GM18951 (cell line): ENCODE results near the gene KIF22.

Experiments used
- POLR2A ChIP-seq: IDR thresholded peaks from 4 replicates; pipeline ENCODE4 v1.6.1; 2011; ENCODE audit warnings: mild to moderate bottlenecking; ENCODE audit not compliant: insufficient read length, insufficient read depth; ENCODE audit errors: extremely low read depth
- in situ Hi-C: fragments of 300-500 bp; cut with MboI; formaldehyde crosslinking; loops from one replicate; pipeline ENCODE4 v1.12.0; 2022; ENCODE audit warnings: low sequenced_read_pairs, mixed read lengths, inconsistent platforms; ENCODE audit not compliant: unreplicated experiment

Gene KIF22

DNA sequence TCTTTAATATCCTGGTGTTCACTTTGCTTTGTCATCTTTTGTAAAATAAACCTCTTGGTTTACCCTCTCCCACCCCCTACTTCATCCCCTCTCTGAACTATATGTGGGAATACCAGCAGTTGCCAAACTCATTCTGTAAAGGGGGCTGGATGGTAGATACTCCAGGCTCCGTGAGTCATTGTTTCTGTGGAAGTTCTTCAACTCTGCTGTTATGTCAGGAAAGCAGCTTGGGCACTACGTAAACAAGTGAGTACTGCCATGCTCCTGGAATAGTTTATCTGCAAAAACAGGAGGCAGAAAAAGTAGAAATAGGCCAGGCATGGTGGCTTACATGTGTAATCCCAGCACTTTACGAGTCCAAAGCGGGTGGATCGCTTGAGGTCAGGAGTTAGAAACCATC lies 47.3 kb downstream of the KIF22 start:
- no peak for TF ChIP-seq POLR2A
- in situ Hi-C loops: no loop called here

DNA sequence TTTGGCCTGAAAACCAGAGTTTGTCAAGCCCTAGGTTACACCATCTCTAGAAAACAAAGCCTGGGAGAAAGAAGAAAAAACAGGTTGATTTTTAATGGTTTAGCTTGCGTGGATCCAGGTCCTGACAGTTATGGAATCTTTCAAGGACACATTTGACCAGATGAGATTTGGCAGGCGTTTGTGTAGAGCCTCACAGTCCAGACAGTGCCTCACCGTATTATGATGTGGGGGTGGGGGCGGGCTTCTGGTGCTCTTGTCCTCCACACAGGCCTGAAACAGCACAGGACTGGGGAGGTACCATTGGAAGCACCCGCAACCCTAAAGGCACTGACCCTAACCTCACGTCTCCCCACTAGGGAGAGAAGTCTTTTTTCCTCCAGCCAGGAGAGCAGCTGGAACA lies 49.3 kb downstream of the KIF22 start:
- in situ Hi-C loops: no loop called here
- TF ChIP-seq POLR2A: no peak

- no peak for TF ChIP-seq POLR2A
- in situ Hi-C loops: no loop called here
These were observed 49.7 kb downstream of the KIF22 start for GRCh38 chr16:29840240-29840639.

- in situ Hi-C loops: no loop called here
- no peak for TF ChIP-seq POLR2A
These were observed 51.1 kb downstream of the KIF22 start for GRCh38 chr16:29841631-29842030.

DNA sequence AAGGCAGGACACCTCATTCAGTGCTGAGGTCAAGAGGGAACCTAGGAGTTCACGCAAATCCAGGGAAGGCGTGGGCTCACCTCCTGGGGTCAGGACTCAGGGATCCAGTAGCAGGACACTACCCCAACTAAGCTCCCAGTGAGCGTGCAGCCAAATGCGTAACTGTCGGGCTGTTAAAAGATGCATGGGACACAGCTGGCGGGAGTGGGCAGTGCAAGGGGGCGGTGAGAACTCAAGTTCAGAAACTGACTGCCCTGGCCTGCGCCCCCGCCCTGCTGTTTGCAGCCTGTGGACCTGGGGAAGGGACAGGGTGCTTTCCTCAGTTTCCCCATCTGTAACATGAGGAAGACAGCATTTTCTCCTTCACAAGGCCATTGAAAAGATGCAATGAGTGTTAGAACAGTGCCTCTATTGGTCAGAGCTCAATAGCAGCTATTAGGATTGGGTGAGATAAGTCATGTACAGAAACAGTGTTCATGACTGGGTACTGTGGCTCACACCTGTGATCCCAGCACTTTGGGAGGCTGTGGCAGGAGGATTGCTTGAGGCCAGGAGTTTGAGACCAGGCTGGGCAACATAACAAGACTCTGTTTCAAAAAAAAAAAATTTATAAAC lies 52.3 kb downstream of the KIF22 start:
- no peak for TF ChIP-seq POLR2A
- in situ Hi-C loops: no loop called here

GRCh38 chr16:29843931-29844330 lies 53.4 kb downstream of the KIF22 start:
- in situ Hi-C loops: no loop called here
- no peak for TF ChIP-seq POLR2A

DNA sequence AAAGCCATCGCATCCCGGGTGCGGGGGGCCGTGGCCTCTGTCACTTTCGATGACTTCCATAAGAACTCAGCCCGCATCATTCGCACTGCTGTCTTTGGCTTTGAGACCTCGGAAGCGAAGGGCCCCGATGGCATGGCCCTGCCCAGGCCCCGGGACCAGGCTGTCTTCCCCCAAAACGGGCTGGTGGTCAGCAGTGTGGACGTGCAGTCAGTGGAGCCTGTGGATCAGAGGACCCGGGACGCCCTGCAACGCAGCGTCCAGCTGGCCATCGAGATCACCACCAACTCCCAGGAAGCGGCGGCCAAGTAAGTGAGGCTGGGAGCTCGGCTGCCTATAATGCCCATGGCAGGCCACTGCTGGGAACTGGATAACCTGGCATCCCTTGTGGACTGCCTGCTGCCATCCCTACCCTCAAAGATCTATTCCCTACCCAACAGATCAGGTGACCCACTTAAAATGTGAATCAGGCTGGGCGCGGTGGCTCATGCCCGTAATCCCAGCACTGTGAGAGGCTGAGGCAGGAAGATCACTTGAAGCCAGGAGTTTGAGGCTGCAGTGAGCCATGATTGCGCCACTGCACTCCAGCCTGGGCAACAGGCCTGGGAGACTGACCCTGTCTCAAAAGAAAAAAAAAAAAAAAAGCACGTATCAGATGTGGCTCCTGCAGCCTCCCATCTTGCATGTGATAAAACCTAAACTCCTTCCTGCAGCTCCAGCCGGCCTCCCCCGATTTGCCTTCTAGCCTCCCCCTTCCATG lies 54.2 kb downstream of the KIF22 start:
- TF ChIP-seq POLR2A: no peak
- in situ Hi-C loops: no loop called here

DNA sequence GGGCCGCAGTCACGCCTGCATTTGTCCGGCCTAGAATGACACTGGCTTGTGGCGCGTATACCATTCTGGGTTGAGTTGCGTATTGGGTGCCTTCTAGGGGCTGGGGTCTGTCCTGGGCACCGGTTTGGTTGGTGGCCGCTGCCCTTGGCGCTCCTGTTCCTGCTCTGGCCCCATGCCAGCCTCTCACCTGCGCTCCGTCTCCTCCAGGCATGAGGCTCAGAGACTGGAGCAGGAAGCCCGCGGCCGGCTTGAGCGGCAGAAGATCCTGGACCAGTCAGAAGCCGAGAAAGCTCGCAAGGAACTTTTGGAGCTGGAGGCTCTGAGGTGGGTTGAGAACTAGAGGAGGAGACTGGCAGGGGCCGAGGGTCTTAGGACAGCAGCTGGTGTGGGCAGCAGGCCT lies 55.1 kb downstream of the KIF22 start:
- no peak for TF ChIP-seq POLR2A
- in situ Hi-C loops: no loop called here

DNA sequence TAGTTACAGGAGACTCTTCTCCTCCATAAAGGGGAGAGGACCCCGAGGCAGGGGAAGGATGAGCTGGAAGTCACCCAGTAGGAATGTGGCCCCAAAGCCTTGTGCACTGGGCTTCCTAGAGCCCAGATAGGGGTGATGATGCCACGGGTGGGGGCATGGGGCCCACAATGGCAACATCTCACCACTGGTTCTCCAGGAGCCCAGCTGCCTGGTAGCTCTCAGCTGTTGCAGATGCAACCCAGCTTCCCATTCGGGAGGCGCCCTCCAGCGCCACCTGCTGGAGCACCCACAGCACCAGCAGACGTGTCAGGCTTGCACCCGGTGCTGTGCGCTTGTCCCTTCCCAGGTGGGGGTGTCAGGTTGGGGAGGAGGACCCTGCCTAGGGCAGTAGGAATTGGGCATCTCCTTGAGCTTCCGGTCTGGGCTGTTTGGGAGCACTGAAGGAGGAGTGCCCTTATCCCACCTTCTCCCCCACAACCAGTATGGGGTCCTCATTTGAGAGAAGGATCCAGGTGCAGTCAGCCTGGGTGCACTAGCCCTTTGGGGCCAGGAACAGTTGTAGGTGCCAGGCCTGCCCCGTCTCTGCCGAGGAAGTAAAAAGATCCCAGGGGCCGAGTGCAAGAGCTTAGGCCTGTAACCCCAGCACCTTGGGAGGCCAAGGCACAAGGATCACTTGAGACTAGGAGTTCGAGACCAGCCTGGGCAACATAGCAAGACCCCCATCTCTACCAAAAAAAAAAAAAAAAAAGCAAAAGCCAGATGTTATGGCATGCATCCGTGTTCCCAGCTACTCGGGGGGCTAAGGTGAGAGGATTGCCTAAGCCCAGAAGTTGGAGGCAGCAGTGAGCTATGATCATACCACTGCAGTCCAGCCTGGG lies 58.1 kb downstream of the KIF22 start:
- TF ChIP-seq POLR2A: no peak
- in situ Hi-C loops: no loop called here

DNA sequence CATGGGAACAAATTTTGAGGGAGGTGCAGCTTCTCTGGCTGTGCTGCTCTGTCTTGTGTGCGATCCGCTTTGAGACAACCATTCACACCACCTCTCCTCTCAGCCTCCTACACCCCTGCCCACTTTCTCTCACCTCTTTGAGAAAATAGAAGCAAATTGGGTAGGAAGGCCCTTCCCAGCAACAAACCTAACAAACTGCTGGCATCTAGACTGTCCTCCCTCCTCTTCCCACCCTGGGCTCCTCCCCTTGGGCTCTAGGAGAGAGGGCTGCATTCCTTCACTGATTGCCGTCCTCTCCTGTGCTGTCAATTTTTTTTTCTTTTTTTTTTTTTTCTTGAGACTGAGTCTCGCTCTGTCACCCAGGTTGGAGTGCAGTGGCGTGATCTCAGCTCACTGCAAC lies 59.0 kb downstream of the KIF22 start:
- in situ Hi-C loops: no loop called here
- no peak for TF ChIP-seq POLR2A

DNA sequence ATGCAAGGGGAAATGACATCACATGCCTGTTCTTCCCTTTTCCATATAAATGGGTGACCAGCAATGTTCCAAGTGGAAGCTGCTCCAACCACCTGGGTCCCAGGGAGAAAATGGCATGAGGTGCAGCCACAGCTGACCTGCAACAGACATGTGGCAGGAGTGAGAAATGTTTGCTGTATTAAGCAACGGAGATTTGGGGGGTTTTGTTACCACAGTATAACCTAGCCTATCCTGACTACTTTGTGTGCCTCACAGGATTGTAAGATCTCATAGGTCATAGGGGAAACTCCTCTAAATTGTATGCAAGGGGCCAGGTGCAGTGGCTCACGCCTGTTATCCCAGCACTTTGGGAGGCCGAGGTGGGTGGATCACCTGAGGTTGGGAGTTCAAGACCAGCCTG lies 60.4 kb downstream of the KIF22 start:
- no peak for TF ChIP-seq POLR2A

GRCh38 chr16:29852654-29853053 lies 62.1 kb downstream of the KIF22 start:
- in situ Hi-C loops: no loop called here
- no peak for TF ChIP-seq POLR2A

More for the DNA sequence above, 60.4 kb downstream of the KIF22 start:
- in situ Hi-C loops: no loop called here

DNA sequence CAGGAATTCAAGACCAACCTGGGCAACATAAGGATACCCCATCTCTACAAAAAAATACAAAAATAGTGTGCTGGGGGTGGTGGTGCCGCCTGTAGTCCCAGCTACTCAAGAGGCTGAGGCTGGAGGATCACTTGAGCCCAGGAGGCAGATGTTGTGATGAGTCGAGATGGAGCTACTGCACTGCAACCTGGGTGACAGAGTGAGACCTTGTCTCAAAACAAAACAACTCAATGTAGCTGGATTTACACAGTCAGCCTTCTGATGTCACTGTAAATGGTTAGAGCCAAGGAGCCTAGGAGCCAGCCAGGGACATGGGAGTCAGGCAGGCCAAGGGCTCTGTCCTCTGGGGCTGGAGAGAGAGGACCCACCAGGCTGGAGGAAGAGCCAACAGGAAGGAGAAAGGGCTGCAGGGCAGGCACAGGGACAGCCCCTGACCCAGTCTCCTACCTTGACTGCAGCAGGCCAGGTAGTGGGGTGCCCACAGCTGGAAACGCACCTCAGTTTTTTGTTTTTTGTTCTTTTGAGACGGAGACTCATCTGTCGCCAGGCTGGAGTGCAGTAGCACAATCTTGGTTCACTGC lies 64.1 kb downstream of the KIF22 start:
- TF ChIP-seq POLR2A: no peak
- in situ Hi-C loops: no loop called here
